Activated CD8-positive, alpha-beta memory T cell treated with anti-CD3 and anti-CD28 coated beads, Interleukin-2, amount 50 U/mL, for 4 hours (primary cell): ENCODE measurements around the gene HS3ST5.
"Not testable (repeated sequence)": the region's sequence is repeated elsewhere in the genome, so short reads cannot be mapped to it uniquely, and the experiment has no call there.

Experiments
- DNase-seq: peaks from one replicate; pipeline ENCODE4 v3.0.0-alpha.2; 2020

Gene HS3ST5

DNA sequence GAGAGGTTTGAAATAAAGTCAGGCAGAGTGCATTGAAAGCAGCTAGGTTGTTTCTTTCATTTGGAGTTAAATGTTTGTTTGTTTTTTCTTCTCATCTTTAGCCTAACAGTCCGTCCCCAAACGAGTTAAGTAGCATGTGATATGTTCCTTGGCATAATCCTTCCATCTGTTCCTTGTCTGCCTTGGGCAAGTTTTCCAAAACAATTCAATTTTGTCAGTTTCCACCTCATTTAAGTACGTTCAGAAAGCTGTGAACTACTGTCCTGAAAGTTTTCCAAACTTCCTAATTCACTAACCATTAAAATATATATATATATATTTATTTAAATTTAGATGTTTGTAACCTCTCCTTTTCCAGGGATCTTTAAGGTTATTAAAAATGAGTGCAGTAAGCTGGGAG is 310.1 kb downstream of the HS3ST5 start:
- no peak for DNase-seq

DNA sequence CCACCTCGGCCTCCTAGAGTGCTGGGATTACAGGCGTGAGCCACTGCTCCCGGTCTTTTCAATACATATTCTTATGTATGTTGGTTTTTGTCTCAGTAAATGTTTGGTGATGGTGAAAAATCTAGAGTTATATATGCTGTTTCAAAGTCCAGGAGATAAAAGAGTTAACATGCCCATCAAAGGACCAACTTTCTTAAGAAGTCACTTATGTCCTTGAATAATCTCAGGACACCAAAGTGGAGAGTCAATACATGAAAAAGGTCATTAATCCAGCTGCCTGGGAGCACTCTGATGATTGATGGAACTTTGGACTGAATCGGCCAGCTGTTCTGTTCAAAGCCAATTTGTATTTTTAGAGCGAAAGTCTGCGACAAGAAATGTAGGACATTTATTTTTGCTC is 312.1 kb downstream of the HS3ST5 start:
- DNase-seq = no peak

DNA sequence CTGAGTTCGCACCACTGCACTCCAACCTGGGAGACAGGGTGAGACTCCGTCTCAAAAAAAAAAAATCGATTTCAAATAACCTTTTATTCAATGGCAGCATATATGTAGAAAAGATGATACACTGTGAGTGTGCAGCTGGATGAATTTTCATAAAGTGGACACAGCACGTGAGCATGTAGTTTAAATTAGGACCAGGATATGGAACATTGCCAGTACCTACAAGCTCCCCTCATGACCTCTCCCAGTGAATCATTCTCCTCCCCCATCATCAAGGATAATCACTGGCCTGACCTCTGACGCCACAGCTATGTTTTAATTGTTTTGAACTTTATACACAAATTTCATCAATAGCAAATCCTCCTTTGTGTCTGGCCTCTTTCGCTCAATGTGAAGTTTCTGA is 318.1 kb downstream of the HS3ST5 start:
- no peak for DNase-seq

DNA sequence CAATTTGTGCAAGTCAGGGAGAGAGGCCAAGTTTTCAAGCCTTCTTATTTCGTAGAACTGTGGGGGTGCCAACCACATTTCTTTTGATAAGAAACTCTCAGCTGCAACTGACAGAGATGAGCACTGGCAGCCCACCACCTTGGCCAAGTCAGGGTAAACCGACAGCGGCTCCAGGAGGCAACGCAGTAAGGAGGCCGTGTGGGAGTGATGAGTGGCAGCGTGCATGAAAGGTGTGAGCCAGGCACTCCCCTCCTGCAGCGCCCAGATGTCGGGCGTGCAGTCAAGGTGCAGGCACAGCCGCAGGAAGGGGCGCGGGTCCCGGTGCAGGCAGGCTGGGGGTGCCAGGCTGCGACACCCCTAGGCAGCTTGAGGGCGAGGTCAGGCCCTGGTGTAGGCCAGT is 322.6 kb downstream of the HS3ST5 start:
- no peak for DNase-seq

DNA sequence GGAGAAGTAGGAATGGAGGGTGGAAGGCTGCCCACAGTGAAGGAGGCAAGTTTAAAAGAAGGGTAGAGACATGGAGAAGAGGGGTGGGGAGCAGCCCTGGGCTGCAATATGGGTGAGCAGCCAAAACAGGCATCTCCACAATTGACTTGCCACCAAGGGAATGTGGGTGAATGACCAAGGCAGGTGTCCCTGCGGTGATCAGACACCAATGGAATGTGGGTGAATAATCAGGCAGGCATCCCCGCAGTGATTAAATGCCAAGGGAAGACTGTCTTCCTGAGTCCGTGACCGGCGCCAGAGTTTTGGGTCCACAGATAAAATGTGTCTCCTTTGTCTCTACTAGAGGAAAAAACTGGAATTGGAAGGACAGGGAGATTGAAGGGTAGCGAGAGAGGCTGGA is 325.7 kb downstream of the HS3ST5 start:
- DNase-seq = not testable (repeated sequence)

DNA sequence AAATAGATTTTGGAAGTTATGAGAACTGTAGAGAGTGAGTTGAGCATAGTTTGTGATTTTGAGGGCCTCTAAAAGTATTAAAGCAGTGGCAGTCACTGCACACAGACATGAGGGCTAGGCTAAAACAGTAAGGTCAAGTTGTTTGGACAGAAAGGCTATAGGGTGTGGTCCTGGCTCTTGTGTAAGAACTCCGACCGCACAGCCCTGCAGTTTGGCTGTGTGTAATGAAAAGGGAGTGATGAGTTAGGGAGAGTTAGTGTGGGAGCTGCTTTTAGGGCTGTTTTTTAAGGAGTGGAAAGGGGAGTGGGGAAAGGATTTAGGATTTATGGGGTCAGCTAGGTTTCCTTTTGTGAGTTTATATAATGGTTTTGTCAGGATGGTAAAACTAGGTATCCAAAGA is 328.7 kb downstream of the HS3ST5 start:
- not testable (repeated sequence) for DNase-seq

DNA sequence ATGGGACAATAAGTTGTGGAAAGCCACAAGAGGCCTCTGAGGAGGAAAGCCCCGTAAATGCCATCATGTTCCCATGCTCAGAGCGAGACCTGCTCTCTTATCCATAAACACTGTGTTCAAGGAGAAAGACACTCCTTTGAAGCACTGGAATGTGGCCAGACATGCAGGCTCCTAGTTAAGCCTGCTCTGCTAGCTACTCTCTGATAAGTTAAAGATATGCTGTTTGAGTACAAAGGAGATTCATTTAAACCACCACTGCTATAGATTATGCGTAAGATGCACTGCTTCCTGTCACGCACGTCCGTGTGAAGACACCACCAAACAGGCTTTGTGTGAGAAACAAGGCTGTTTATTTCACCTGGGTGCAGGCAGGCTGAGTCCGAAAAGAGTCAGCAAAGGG is 331.3 kb downstream of the HS3ST5 start:
- not testable (repeated sequence) for DNase-seq

DNA sequence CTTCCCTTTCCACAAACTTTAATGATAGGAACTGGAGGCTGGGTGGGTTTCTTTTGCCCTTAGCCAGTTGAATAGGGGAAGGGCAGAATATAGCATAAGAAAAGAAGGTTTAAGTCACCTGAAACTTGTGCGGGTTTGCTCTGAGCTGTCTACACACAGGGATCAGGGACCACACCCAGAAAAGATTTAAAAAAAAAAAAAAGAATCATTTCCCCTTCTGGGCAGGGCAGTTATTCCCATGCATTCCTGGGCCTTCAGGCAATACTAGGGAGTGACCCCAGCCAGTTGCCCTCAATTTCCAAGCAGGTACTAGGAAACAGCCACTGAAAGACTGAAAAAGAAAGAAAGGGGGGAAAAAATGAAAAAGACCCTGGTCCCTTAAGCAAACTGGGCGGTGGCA is 332.3 kb downstream of the HS3ST5 start:
- DNase-seq = no peak

DNA sequence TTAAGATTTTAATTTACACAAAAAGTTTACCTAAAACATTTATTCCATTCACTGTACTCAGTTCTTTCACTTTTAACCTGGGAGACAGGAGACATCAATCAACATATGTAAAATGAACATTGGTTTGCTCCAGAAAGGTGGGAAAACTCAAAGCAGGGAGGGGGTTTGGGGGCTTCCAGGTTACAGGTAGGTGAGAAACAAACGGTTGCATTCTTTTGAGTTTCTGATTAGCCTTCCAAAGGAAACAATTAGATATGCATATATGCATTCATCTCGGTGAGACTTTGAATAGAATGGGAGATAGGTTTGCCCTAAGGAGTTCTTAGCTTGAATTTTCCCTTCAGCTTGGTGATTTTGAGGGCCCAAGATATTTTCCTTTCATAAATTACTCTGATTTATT is 333.6 kb downstream of the HS3ST5 start:
- DNase-seq = no peak

DNA sequence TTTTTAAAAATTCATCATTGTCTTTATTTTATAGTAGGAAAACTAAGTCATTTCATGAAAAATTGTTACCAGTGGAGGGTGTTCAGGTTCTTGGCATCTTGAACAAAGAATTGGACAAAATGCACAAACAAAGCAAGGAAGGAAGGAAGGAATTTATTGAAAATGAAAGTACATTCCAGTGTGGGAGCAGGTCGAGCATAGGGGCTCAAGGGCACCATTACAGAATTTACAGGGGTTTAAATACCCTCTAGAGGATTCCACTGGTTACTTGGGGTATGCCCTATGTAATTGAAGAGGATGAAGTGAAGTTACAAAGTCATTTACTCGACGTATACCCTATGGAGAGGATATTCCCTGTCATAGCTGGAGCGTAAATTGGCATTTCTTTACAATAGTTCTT is 334.5 kb downstream of the HS3ST5 start:
- no peak for DNase-seq

DNA sequence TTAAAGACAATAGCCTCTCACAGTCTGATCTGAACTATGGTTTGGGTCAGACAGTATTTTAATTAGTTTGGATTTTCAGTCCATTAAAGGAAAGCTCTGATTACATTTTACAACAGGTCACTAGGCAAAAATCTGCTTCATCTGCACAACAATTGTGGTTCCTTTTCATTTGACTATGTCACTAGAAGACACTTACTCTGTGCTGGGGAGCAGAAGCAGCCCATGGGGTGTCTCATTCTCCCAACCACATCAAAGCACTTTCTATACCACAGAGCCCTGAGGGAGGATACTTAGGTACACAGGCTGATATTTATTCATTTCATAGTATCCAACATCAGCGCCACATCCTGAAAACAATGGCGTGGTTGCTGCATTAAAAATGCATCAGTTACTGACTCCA is 335.3 kb downstream of the HS3ST5 start:
- no peak for DNase-seq
